H9 (cell line): Measurements from ENCODE around the gene TMEM158. TPM values are rescaled to one million over a fixed set of nuclear protein-coding genes. Genes with fewer than 3 reads are reported as not detected.
A peak's percentile ranks its signal among the peaks of the same experiment; 100 is the strongest.

Experiments
- DNase-seq: peaks from one replicate; pipeline ENCODE4 v3.0.0-alpha.2; 2017
- H2AFZ ChIP-seq: one replicate; pipeline ENCODE4 v1.6.1; 2013; ENCODE audit warnings: mild to moderate bottlenecking, low read length, control low read depth, moderate library complexity
- H2AK5ac ChIP-seq: 2 replicates; pipeline ENCODE4 v1.6.1; 2013; ENCODE audit warnings: low read length, control low read depth, mixed read lengths; ENCODE audit not compliant: insufficient read length
- H2BK120ac ChIP-seq: one replicate; pipeline ENCODE4 v1.6.1; 2013; ENCODE audit warnings: low read depth, mild to moderate bottlenecking, low read length, control low read depth, inconsistent platforms; ENCODE audit not compliant: poor library complexity, severe bottlenecking
- H2BK12ac ChIP-seq: 2 replicates; pipeline ENCODE4 v1.6.1; 2013; ENCODE audit warnings: low read length, control low read depth, mixed read lengths, low read depth; ENCODE audit not compliant: insufficient read length
- H2BK15ac ChIP-seq: 2 replicates; pipeline ENCODE4 v1.6.1; 2013; ENCODE audit warnings: low read depth, low read length, control low read depth
- H2BK20ac ChIP-seq: one replicate; pipeline ENCODE4 v1.6.1; 2013; ENCODE audit warnings: low read depth, mild to moderate bottlenecking, low read length, control low read depth, inconsistent platforms; ENCODE audit not compliant: poor library complexity, severe bottlenecking
- H2BK5ac ChIP-seq: 2 replicates; pipeline ENCODE4 v1.6.1; 2013; ENCODE audit warnings: low read length, control low read depth, mixed read lengths; ENCODE audit not compliant: insufficient read length
- H3K14ac ChIP-seq: 2 replicates; pipeline ENCODE4 v1.6.1; 2013; ENCODE audit warnings: low read length, control low read depth; ENCODE audit not compliant: insufficient read depth
- H3K18ac ChIP-seq: 2 replicates; pipeline ENCODE4 v1.6.1; 2013; ENCODE audit warnings: low read depth, mild to moderate bottlenecking, mixed read lengths, low read length, control low read depth; ENCODE audit not compliant: insufficient read length
- H3K23ac ChIP-seq: 2 replicates; pipeline ENCODE4 v1.6.1; 2013; ENCODE audit warnings: low read length, control low read depth, mixed read lengths, low read depth; ENCODE audit not compliant: insufficient read length
- H3K23me2 ChIP-seq: 2 replicates; pipeline ENCODE4 v1.6.1; 2013; ENCODE audit warnings: low read depth, mild to moderate bottlenecking, mixed read lengths, low read length, control low read depth; ENCODE audit not compliant: insufficient read length, poor library complexity, severe bottlenecking
- H3K27ac ChIP-seq: 2 replicates; pipeline ENCODE4 v1.5.1; 2013; ENCODE audit warnings: low read length, control low read depth, mixed read lengths, low read depth; ENCODE audit not compliant: insufficient read length
- H3K27me3 ChIP-seq: 2 replicates; pipeline ENCODE4 v1.6.1; 2013; ENCODE audit warnings: low read length, control low read depth, inconsistent platforms; ENCODE audit not compliant: insufficient read depth
- H3K4ac ChIP-seq: 2 replicates; pipeline ENCODE4 v1.6.1; 2013; ENCODE audit warnings: low read depth, mild to moderate bottlenecking, control low read depth, inconsistent platforms, low read length, moderate library complexity
- H3K4me1 ChIP-seq: 2 replicates; pipeline ENCODE4 v1.6.1; 2013; ENCODE audit warnings: low read length, control low read depth, inconsistent platforms; ENCODE audit not compliant: insufficient read depth
- H3K4me2 ChIP-seq: 2 replicates; pipeline ENCODE4 v1.6.1; 2013; ENCODE audit warnings: low read length, control low read depth, mixed read lengths; ENCODE audit not compliant: insufficient read length, insufficient read depth
- H3K56ac ChIP-seq: 2 replicates; pipeline ENCODE4 v1.6.1; 2013; ENCODE audit warnings: low read depth, mild to moderate bottlenecking, mixed read lengths, low read length, control low read depth; ENCODE audit not compliant: insufficient read length
- H3K79me1 ChIP-seq: 2 replicates; pipeline ENCODE4 v1.6.1; 2013; ENCODE audit warnings: low read depth, mild to moderate bottlenecking, moderate library complexity, low read length, control low read depth, inconsistent platforms; ENCODE audit not compliant: insufficient read depth, poor library complexity, severe bottlenecking
- H3K79me2 ChIP-seq: 2 replicates; pipeline ENCODE4 v1.6.1; 2013; ENCODE audit warnings: low read length, control low read depth, inconsistent platforms; ENCODE audit not compliant: insufficient read depth
- H3K9ac ChIP-seq: 2 replicates; pipeline ENCODE4 v1.6.1; 2013; ENCODE audit warnings: low read length, control low read depth, mixed read lengths; ENCODE audit not compliant: insufficient read length; ENCODE audit errors: extremely low read depth
- H3K9me3 ChIP-seq: one replicate; pipeline ENCODE4 v1.6.1; 2013; ENCODE audit warnings: low read depth, low read length, inconsistent platforms; ENCODE audit not compliant: control insufficient read depth
- H3T11ph ChIP-seq: one replicate; pipeline ENCODE4 v1.6.1; 2013; ENCODE audit warnings: mild to moderate bottlenecking, low read length, control low read depth, inconsistent platforms
- H4K20me1 ChIP-seq: one replicate; pipeline ENCODE4 v1.6.1; 2013; ENCODE audit not compliant: control insufficient read depth, insufficient read length, insufficient read depth
- H4K5ac ChIP-seq: 2 replicates; pipeline ENCODE4 v1.6.1; 2013; ENCODE audit warnings: low read depth, mild to moderate bottlenecking, mixed read lengths, low read length, control low read depth; ENCODE audit not compliant: insufficient read length
- H4K8ac ChIP-seq: replicated peaks from 2 replicates; pipeline ENCODE4 v1.6.1; 2013; ENCODE audit warnings: low read length, control low read depth, mixed read lengths, low read depth; ENCODE audit not compliant: insufficient read length
- H4K91ac ChIP-seq: 2 replicates; pipeline ENCODE4 v1.6.1; 2013; ENCODE audit warnings: low read depth, mild to moderate bottlenecking, moderate library complexity, mixed read lengths, low read length, control low read depth; ENCODE audit not compliant: insufficient read length
- H3K27ac Mint-ChIP-seq, 3 experiments: 2 replicates in 2 of 3; 3 replicates in 1 of 3; pipeline ENCODE4 v1.8.0; 2020 to 2021; ENCODE audit warnings: mixed read lengths in 3 of 3, mild to moderate bottlenecking in 1 of 3, moderate library complexity in 1 of 3
- H3K27me3 Mint-ChIP-seq: 2 replicates; pipeline ENCODE4 v1.8.0; 2021; ENCODE audit warnings: low read depth, mild to moderate bottlenecking, moderate library complexity, mixed read lengths
- H3K36me3 Mint-ChIP-seq, 3 experiments: 2 replicates in 2 of 3; 3 replicates in 1 of 3; pipeline ENCODE4 v1.8.0; 2020 to 2021; ENCODE audit warnings: low read depth in 3 of 3, mixed read lengths in 3 of 3; ENCODE audit not compliant: insufficient read depth in 1 of 3
- H3K4me1 Mint-ChIP-seq, 2 experiments: 2 replicates each; pipeline ENCODE4 v1.8.0; 2020; ENCODE audit warnings: mixed read lengths in 2 of 2
- H3K4me3 Mint-ChIP-seq, 2 experiments: 2 replicates in 1 of 2; 3 replicates in 1 of 2; pipeline ENCODE4 v1.8.0; 2020 to 2021; ENCODE audit warnings: mild to moderate bottlenecking in 2 of 2, mixed read lengths in 2 of 2, moderate library complexity in 1 of 2
- H3K9me3 Mint-ChIP-seq, 2 experiments: 2 replicates in 1 of 2; 3 replicates in 1 of 2; pipeline ENCODE4 v1.8.0; 2020; ENCODE audit warnings: mild to moderate bottlenecking in 2 of 2, mixed read lengths in 2 of 2, moderate library complexity in 1 of 2
- CTCF ChIP-seq: fragments of 200-600 bp; sonication (generic); conservative IDR thresholded peaks from 3 replicates; pipeline ENCODE4 v1.8.0; 2021; ENCODE audit warnings: antibody characterized with exemption, mild to moderate bottlenecking
- WGBS: extraction: QIAGEN DNeasy Blood & Tissue Kit; methylation state at CpG from one replicate; pipeline ENCODE4 v1.1.7; 2013; ENCODE audit warnings: missing lambda C conversion rate, low lambda C conversion rate, mixed read lengths; ENCODE audit not compliant: insufficient read length; ENCODE audit errors: extremely low coverage; 5-methylcytosine and 5-hydroxymethylcytosine counted together
- total RNA-seq: library from RNA; stranded (reverse); gene quantifications from 2 replicates; pipeline ENCODE4 v1.2.1, GENCODE V29; 2021

The TMEM158 gene
- total RNA-seq, 1 experiment from 2014 or later, result 29.1 TPM

- no peak overlapping the region for H3K9ac ChIP-seq
- H2BK15ac ChIP-seq, result no peak overlapping the region
- no peak overlapping the region for H2BK120ac ChIP-seq
- no peaks in the 10 kb centered on the region; a peak in 1 of 7 replicates for H3K36me3 Mint-ChIP-seq
- H3K4me3 Mint-ChIP-seq, result no peak overlapping the region
- H4K91ac ChIP-seq, result no peak overlapping the region
- no peak overlapping the region for H2AK5ac ChIP-seq
- no peak for DNase-seq
- no peak overlapping the region for H3K4ac ChIP-seq
- WGBS, result no CpG with 5 or more reads among the region's 4 CpGs
- no peak overlapping the region for H2BK20ac ChIP-seq
- no peaks in the 10 kb centered on the region for H4K20me1 ChIP-seq
- H3K9me3 Mint-ChIP-seq, result no peaks in the 10 kb centered on the region; a peak in 1 of 5 replicates
- H3K23me2 ChIP-seq, result no peaks in the 10 kb centered on the region
- no peaks in the 10 kb centered on the region for H3K79me1 ChIP-seq
- no peak for TF ChIP-seq CTCF
- H3K9me3 ChIP-seq, result no peaks in the 10 kb centered on the region
- H3K27me3 Mint-ChIP-seq, result peaks cover 8% of the 10 kb centered on the region
- H2BK12ac ChIP-seq, result no peak overlapping the region
- H3K27ac Mint-ChIP-seq, result peak overlapping the region in 1 of 3 experiments; percentile 69; a peak in 1 of 7 replicates
- H3K27ac ChIP-seq, result no peak overlapping the region
- no peaks in the 10 kb centered on the region for H3K27me3 ChIP-seq
- no peak overlapping the region for H3K4me2 ChIP-seq
- peaks cover 17 to 31% of the 10 kb centered on the region in 2 experiments for H3K4me1 Mint-ChIP-seq
- no peak overlapping the region for H2BK5ac ChIP-seq
- H3K14ac ChIP-seq, result no peak overlapping the region; the same call in 1 of the 2 replicates
- H3K18ac ChIP-seq, result no peak overlapping the region
- H3T11ph ChIP-seq, result no peak overlapping the region
- H3K23ac ChIP-seq, result no peak overlapping the region
- no peaks in the 10 kb centered on the region for H3K79me2 ChIP-seq
- H2AFZ ChIP-seq, result no peak overlapping the region
- H4K5ac ChIP-seq, result no peak overlapping the region
- H3K4me1 ChIP-seq, result no peaks in the 10 kb centered on the region; the same call in 1 of the 2 replicates
- H3K56ac ChIP-seq, result no peak overlapping the region
- no peak overlapping the region for H4K8ac ChIP-seq
Measured at GRCh38 chr3:45215466-45215865, 10.6 kb downstream of the TMEM158 start.
